Upper lobe of left lung (tissue), 6 donors: Measurements from ENCODE around the gene PTF1A. TPM values are rescaled to one million over a fixed set of nuclear protein-coding genes. Genes with fewer than 3 reads are reported as not detected.

ENCODE experiments used
- ATAC-seq, 2 donors: fragments of 200-7000 bp; cut with Tn5 transposase; one replicate each; pipeline ENCODE4 v1.9.1; 2022; ENCODE audit warnings: mild to moderate bottlenecking in 2 of 2, moderate library complexity in 2 of 2; ENCODE audit not compliant: low FRiP score in 2 of 2
- DNase-seq, 2 donors: peaks; one replicate each; pipeline ENCODE4 v3.0.0-alpha.2; 2019 to 2020
- H3K27ac ChIP-seq, 4 donors: fragments of 200-600 bp; sonication (generic); one replicate each; pipeline ENCODE4 v1.5.1; 2016 to 2019
- H3K27me3 ChIP-seq, 4 donors: fragments of 200-600 bp; sonication (generic); one replicate each; pipeline ENCODE4 v1.5.1; 2017 to 2019
- H3K36me3 ChIP-seq, 4 donors: fragments of 200-600 bp; sonication (generic); one replicate each; pipeline ENCODE4 v1.5.1; 2016 to 2019
- H3K4me1 ChIP-seq, 4 donors: fragments of 200-600 bp; sonication (generic); one replicate each; pipeline ENCODE4 v1.5.1; 2018 to 2019
- H3K4me3 ChIP-seq, 4 donors: fragments of 200-600 bp; sonication (generic); one replicate each; pipeline ENCODE4 v1.5.1; 2017 to 2019; ENCODE audit warnings: mild to moderate bottlenecking in 2 of 4, moderate library complexity in 1 of 4
- H3K9me3 ChIP-seq, 4 donors: fragments of 200-600 bp; sonication (generic); one replicate each; pipeline ENCODE4 v1.5.1; 2018 to 2019
- CTCF ChIP-seq, 6 experiments: fragments of 450-650 bp in 4 of 6; fragments of 200-600 bp in 2 of 6; sonication (generic) in 2 of 6; IDR thresholded peaks; one replicate each; pipeline ENCODE4 v1.5.1; 2016 to 2019; ENCODE audit warnings: antibody characterized with exemption in 6 of 6
- EP300 ChIP-seq, 4 donors: sonication (generic); formaldehyde crosslinking; IDR thresholded peaks; one replicate each; pipeline ENCODE4 v1.5.1; 2017; ENCODE audit warnings: antibody characterized with exemption in 4 of 4, control low read depth in 2 of 4
- POLR2A ChIP-seq, 4 donors: fragments of 450-650 bp; IDR thresholded peaks; one replicate each; pipeline ENCODE4 v1.5.1; 2016 to 2017; ENCODE audit warnings: antibody characterized with exemption in 4 of 4, mild to moderate bottlenecking in 2 of 4
- POLR2AphosphoS5 ChIP-seq, 2 donors: sonication (generic); formaldehyde crosslinking; IDR thresholded peaks; one replicate each; pipeline ENCODE4 v1.5.1; 2017; ENCODE audit warnings: antibody characterized with exemption in 2 of 2
- WGBS, 2 donors: methylation state at CpG; one replicate each; pipeline ENCODE4 v1.1.5; 2017 to 2018; 5-methylcytosine and 5-hydroxymethylcytosine counted together
- total RNA-seq, 6 donors: library from RNA; depleted of rRNA in 4 of 6; stranded (reverse); fragments of >200 nt in 4 of 6; gene quantifications; one replicate each; pipeline versions ENCODE4 v1.1.0 to v1.2.1, GENCODE V29; 2016 to 2021
- donor health status: DM: no; HTN: no; CAD: no; lungs with moderate emphysema.
- donor health status: DM: no; HTN: yes; CAD: no; lungs with severe emphysema.

The PTF1A gene
- total RNA-seq, 6 donors from 2014 or later = not detected

GRCh38 chr10:23150091-23150490 is 42.0 kb upstream of the PTF1A start:
- Histone ChIP-seq H3K27ac (no peak overlapping the region), H3K4me1 (no peaks in the 10 kb centered on the region), H3K4me3 (no peak overlapping the region), H3K27me3 (no peaks in the 10 kb centered on the region), H3K9me3 (no peaks in the 10 kb centered on the region), H3K36me3 (no peaks in the 10 kb centered on the region)
- no peak for ATAC-seq
- WGBS, 2 donors = 86 to 88% methylated on average over 4 of the region's 4 CpGs
- no peak for TF ChIP-seq EP300 (IDR thresholded peaks at IDR 0.05)
- no peak for DNase-seq

GRCh38 chr10:23150610-23151009 is 41.5 kb upstream of the PTF1A start:
- ATAC-seq (no peak), DNase-seq (no peak)
- H3K36me3 ChIP-seq = no peaks in the 10 kb centered on the region
- 76 to 84% methylated on average over 6 to 12 of the region's 12 CpGs for WGBS, 2 donors
- TF ChIP-seq POLR2AphosphoS5 (IDR thresholded peaks at IDR 0.05) (no peak), CTCF (IDR thresholded peaks at IDR 0.05) (no peak), EP300 (IDR thresholded peaks at IDR 0.05) (no peak), POLR2A (IDR thresholded peaks at IDR 0.05) (no peak)
- H3K4me3 ChIP-seq = no peak overlapping the region
- no peaks in the 10 kb centered on the region for H3K27me3 ChIP-seq
- no peak overlapping the region for H3K27ac ChIP-seq
- no peaks in the 10 kb centered on the region for H3K9me3 ChIP-seq
- no peaks in the 10 kb centered on the region for H3K4me1 ChIP-seq

- DNase-seq (no peak), ATAC-seq (no peak)
- 76 to 91% methylated on average over 7 of the region's 7 CpGs for WGBS, 2 donors
- H3K36me3 ChIP-seq = no peaks in the 10 kb centered on the region
- no peak overlapping the region for H3K4me3 ChIP-seq
- H3K27me3 ChIP-seq = no peaks in the 10 kb centered on the region
- no peaks in the 10 kb centered on the region for H3K9me3 ChIP-seq
- H3K27ac ChIP-seq = no peak overlapping the region
- no peaks in the 10 kb centered on the region for H3K4me1 ChIP-seq
- TF ChIP-seq EP300 (IDR thresholded peaks at IDR 0.05) = no peak
- TF ChIP-seq POLR2A (IDR thresholded peaks at IDR 0.05) = no peak
- TF ChIP-seq CTCF (IDR thresholded peaks at IDR 0.05) = no peak
- TF ChIP-seq POLR2AphosphoS5 (IDR thresholded peaks at IDR 0.05) = no peak
Measured at GRCh38 chr10:23151071-23151470, 41.0 kb upstream of the PTF1A start.

- no peak for DNase-seq
- WGBS, 2 donors = 83% methylated on average over 7 of the region's 7 CpGs
- TF ChIP-seq EP300 (IDR thresholded peaks at IDR 0.05) (no peak), POLR2AphosphoS5 (IDR thresholded peaks at IDR 0.05) (no peak), CTCF (IDR thresholded peaks at IDR 0.05) (no peak), POLR2A (IDR thresholded peaks at IDR 0.05) (no peak)
Measured at GRCh38 chr10:23155169-23155568, 36.9 kb upstream of the PTF1A start.

GRCh38 chr10:23156447-23157150 is 35.5 kb upstream of the PTF1A start:
- Histone ChIP-seq H3K27ac (no peak overlapping the region), H3K4me1 (peaks cover 2 to 7% (median 4%) of the 10 kb centered on the region in 4 donors), H3K27me3 (no peaks in the 10 kb centered on the region), H3K4me3 (no peak overlapping the region), H3K36me3 (no peaks in the 10 kb centered on the region), H3K9me3 (no peaks in the 10 kb centered on the region)
- 56 to 58% methylated on average over 10 of the region's 10 CpGs for WGBS, 2 donors
- DNase-seq (no peak), ATAC-seq (no peak)
- no peak for TF ChIP-seq EP300 (IDR thresholded peaks at IDR 0.05)
- TF ChIP-seq POLR2A (IDR thresholded peaks at IDR 0.05) = no peak
- TF ChIP-seq CTCF (IDR thresholded peaks at IDR 0.05) = no peak
- TF ChIP-seq POLR2AphosphoS5 (IDR thresholded peaks at IDR 0.05) = no peak

More at GRCh38 chr10:23155169-23155568, 36.9 kb upstream of the PTF1A start:
- no peak overlapping the region for H3K4me3 ChIP-seq
- H3K27me3 ChIP-seq = no peaks in the 10 kb centered on the region
- no peak for ATAC-seq
- no peaks in the 10 kb centered on the region for H3K9me3 ChIP-seq
- no peak overlapping the region for H3K27ac ChIP-seq
- H3K4me1 ChIP-seq = peaks cover 2 to 7% (median 4%) of the 10 kb centered on the region in 4 donors
- no peaks in the 10 kb centered on the region for H3K36me3 ChIP-seq
